ENCODE data around the gene ZSCAN5B. TPM values are rescaled to one million over a fixed set of nuclear protein-coding genes. Genes with fewer than 3 reads are reported as not detected.

The ZSCAN5B gene
- polyA plus RNA-seq, 1 donor from 2014 or later = 0.24 TPM

- Histone ChIP-seq H3K36me3 (ENCODE audit: insufficient read depth, low read length) (no peaks in the 10 kb centered on the region), H3K4me3 (ENCODE audit: low read length) (no peak overlapping the region), H3K4me2 (ENCODE audit: low read length) (no peak overlapping the region), H4K20me1 (ENCODE audit: insufficient read depth) (no peaks in the 10 kb centered on the region), H3K27ac (ENCODE audit: low read length) (no peak overlapping the region), H3K9me3 (ENCODE audit: low read length) (no peaks in the 10 kb centered on the region), H2AFZ (ENCODE audit: low read depth, low read length) (no peak overlapping the region), H3K9ac (ENCODE audit: low read length) (no peak overlapping the region), H3K9me2 (ENCODE audit: insufficient read depth, low read length) (no peaks in the 10 kb centered on the region), H3K27me3 (ENCODE audit: insufficient read depth, low read depth, low read length) (no peaks in the 10 kb centered on the region), H3F3A (ENCODE audit: insufficient read depth, low read length, poor library complexity, severe bottlenecking) (no peaks in the 10 kb centered on the region), H3K79me2 (replicated peaks; ENCODE audit: insufficient read depth, low read length) (no peaks in the 10 kb centered on the region)
- TF ChIP-seq EP300 (conservative IDR thresholded peaks at IDR 0.05; ENCODE audit: poor library complexity, severe bottlenecking) = no peak
- TF ChIP-seq TAF1 (IDR thresholded peaks at IDR 0.05; ENCODE audit: low read depth) = no peak
- no peak for TF ChIP-seq SMC3 (conservative IDR thresholded peaks at IDR 0.05; ENCODE audit: poor library complexity)
- TF ChIP-seq EZH2 (IDR thresholded peaks at IDR 0.05; ENCODE audit: borderline replicate concordance, insufficient read depth, low read length, poor library complexity, severe bottlenecking) = no peak
- no peak for TF ChIP-seq MXI1 (conservative IDR thresholded peaks at IDR 0.05; ENCODE audit: poor library complexity, severe bottlenecking)
- no peak for TF ChIP-seq REST (IDR thresholded peaks at IDR 0.05; ENCODE audit: borderline replicate concordance)
- TF ChIP-seq, protein P1, sequence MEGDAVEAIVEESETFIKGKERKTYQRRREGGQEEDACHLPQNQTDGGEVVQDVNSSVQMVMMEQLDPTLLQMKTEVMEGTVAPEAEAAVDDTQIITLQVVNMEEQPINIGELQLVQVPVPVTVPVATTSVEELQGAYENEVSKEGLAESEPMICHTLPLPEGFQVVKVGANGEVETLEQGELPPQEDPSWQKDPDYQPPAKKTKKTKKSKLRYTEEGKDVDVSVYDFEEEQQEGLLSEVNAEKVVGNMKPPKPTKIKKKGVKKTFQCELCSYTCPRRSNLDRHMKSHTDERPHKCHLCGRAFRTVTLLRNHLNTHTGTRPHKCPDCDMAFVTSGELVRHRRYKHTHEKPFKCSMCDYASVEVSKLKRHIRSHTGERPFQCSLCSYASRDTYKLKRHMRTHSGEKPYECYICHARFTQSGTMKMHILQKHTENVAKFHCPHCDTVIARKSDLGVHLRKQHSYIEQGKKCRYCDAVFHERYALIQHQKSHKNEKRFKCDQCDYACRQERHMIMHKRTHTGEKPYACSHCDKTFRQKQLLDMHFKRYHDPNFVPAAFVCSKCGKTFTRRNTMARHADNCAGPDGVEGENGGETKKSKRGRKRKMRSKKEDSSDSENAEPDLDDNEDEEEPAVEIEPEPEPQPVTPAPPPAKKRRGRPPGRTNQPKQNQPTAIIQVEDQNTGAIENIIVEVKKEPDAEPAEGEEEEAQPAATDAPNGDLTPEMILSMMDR (IDR thresholded peaks at IDR 0.05; ENCODE audit: poor library complexity, severe bottlenecking) = no peak
- TF ChIP-seq POLR2AphosphoS5 (IDR thresholded peaks at IDR 0.05) = no peak
- TF ChIP-seq RAD21 (conservative IDR thresholded peaks at IDR 0.05) = no peak
These were observed 5.9 kb downstream of the ZSCAN5B start for GRCh38 chr19:56191711-56192110.

DNA sequence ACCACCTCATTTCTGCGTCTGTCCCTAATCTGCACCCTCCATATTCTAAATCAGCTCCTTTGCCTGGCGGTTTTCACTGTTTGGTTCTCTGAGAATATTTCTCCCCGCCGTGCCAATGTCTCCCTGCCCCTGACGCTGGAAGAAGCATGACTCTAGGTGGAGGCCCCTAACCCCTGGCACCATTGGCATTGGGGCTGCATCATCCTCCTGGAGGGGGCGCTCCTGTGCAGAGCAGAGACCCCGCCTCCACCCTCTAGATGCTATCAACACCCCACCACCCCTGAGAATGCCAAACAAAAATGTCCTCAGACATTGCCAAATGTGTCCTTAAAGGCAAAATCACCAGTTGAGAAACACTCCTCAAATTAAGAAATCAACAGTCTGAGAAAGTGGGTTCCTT, 6.5 kb downstream of the ZSCAN5B start:
- no peaks in the 10 kb centered on the region for H3K79me2 ChIP-seq (replicated peaks; ENCODE audit: insufficient read depth, low read length)
- H3K27me3 ChIP-seq (ENCODE audit: insufficient read depth, low read depth, low read length) = no peaks in the 10 kb centered on the region
- no peaks in the 10 kb centered on the region for H3K9me3 ChIP-seq (ENCODE audit: low read length)
- no peaks in the 10 kb centered on the region for H4K20me1 ChIP-seq (ENCODE audit: insufficient read depth)
- H3K4me3 ChIP-seq (ENCODE audit: low read length) = no peak overlapping the region
- H2AFZ ChIP-seq (ENCODE audit: low read depth, low read length) = no peak overlapping the region
- no peak overlapping the region for H3K4me2 ChIP-seq (ENCODE audit: low read length)
- H3K9me2 ChIP-seq (ENCODE audit: insufficient read depth, low read length) = no peaks in the 10 kb centered on the region
- no peak overlapping the region for H3K9ac ChIP-seq (ENCODE audit: low read length)
- no peaks in the 10 kb centered on the region for H3K36me3 ChIP-seq (ENCODE audit: insufficient read depth, low read length)
- no peak overlapping the region for H3K27ac ChIP-seq (ENCODE audit: low read length)
- no peak for TF ChIP-seq MXI1 (conservative IDR thresholded peaks at IDR 0.05; ENCODE audit: poor library complexity, severe bottlenecking)
- no peak for TF ChIP-seq RAD21 (conservative IDR thresholded peaks at IDR 0.05)
- TF ChIP-seq, protein P1 (IDR thresholded peaks at IDR 0.05; ENCODE audit: poor library complexity, severe bottlenecking) = no peak
- no peak for TF ChIP-seq POLR2AphosphoS5 (IDR thresholded peaks at IDR 0.05)
- no peak for TF ChIP-seq SMC3 (conservative IDR thresholded peaks at IDR 0.05; ENCODE audit: poor library complexity)
- no peak for TF ChIP-seq EZH2 (IDR thresholded peaks at IDR 0.05; ENCODE audit: borderline replicate concordance, insufficient read depth, low read length, poor library complexity, severe bottlenecking)
- no peak for TF ChIP-seq REST (IDR thresholded peaks at IDR 0.05; ENCODE audit: borderline replicate concordance)
- TF ChIP-seq EP300 (conservative IDR thresholded peaks at IDR 0.05; ENCODE audit: poor library complexity, severe bottlenecking) = no peak
- no peak for TF ChIP-seq TAF1 (IDR thresholded peaks at IDR 0.05; ENCODE audit: low read depth)
- H3F3A ChIP-seq (ENCODE audit: insufficient read depth, low read length, poor library complexity, severe bottlenecking) = no peaks in the 10 kb centered on the region
